ENCODE results near the gene OR2AJ1.

The OR2AJ1 gene

GRCh38 chr1:247962911-247963588 lies 38.4 kb downstream of the OR2AJ1 start:
- no peak for DNase-seq (ENCODE audit: low spot score)

- no peak for DNase-seq (ENCODE audit: low spot score)
These were observed 40.2 kb downstream of the OR2AJ1 start, which contains the start of gene OR2AK2 for GRCh38 chr1:247964933-247965332. Gene OR2AK2 (plus strand): TSS chr1:247965233. CDS start chr1:247965377, 144 bp downstream.

GRCh38 chr1:247966532-247967204 lies 42.0 kb downstream of the OR2AJ1 start:
- DNase-seq (ENCODE audit: low spot score) = no peak

All from hepatic stellate cell (primary cell).